ENCODE measurements around the gene RNFT2.

- TF ChIP-seq SMC3 (conservative IDR thresholded peaks at IDR 0.05; ENCODE audit: poor library complexity): no peak
- TF ChIP-seq POLR2AphosphoS5 (IDR thresholded peaks at IDR 0.05): no peak
- TF ChIP-seq CTCF (IDR thresholded peaks at IDR 0.05; ENCODE audit: poor library complexity, severe bottlenecking): no peak
- TF ChIP-seq EP300 (conservative IDR thresholded peaks at IDR 0.05; ENCODE audit: poor library complexity, severe bottlenecking): no peak
- no peak for TF ChIP-seq EZH2 (IDR thresholded peaks at IDR 0.05; ENCODE audit: borderline replicate concordance, insufficient read depth, low read length, poor library complexity, severe bottlenecking)
- TF ChIP-seq TAF1 (IDR thresholded peaks at IDR 0.05; ENCODE audit: low read depth): no peak
- no peak for TF ChIP-seq MXI1 (conservative IDR thresholded peaks at IDR 0.05; ENCODE audit: poor library complexity, severe bottlenecking)
- no peak for TF ChIP-seq REST (IDR thresholded peaks at IDR 0.05; ENCODE audit: borderline replicate concordance)
These were observed 122.1 kb downstream of the RNFT2 start for GRCh38 chr12:116860263-116860662.

Measured in neural cell (in vitro differentiated cells).